GM12878 (cell line): ENCODE measurements around the gene OSBPL5. TPM values are rescaled to one million over a fixed set of nuclear protein-coding genes. Genes with fewer than 3 reads are reported as not detected.

Experiments used
- ATAC-seq: fragments of 200-7000 bp; cut with Tn5 transposase; 3 replicates; pipeline ENCODE4 v1.9.1; 2020; ENCODE audit warnings: mild to moderate bottlenecking, moderate library complexity
- BruUV-seq: library from RNA; stranded (reverse); fragments of 400-500 nt; replicated peaks from 2 replicates; lab custom pipeline; 2021; lab: Mats Ljungman, UMichigan
- CTCF ChIA-PET: fragments of 300-600 bp; sonication (Branson Sonifier 250); formaldehyde crosslinking; extraction: SDS; loops from one replicate; lab custom pipeline; 2021; ENCODE audit warnings: inconsistent platforms; lab: Yijun Ruan, JAX
- POLR2A ChIA-PET: fragments of 350-600 bp; formaldehyde crosslinking; extraction: SDS; loops from one replicate; lab custom pipeline; 2021; ENCODE audit warnings: inconsistent platforms; lab: Charles Lee
- RAD21 ChIA-PET: fragments of 300-600 bp; sonication (Branson Sonifier 250); formaldehyde crosslinking; loops from one replicate; lab custom pipeline; 2023; ENCODE audit warnings: antibody characterized with exemption; ENCODE audit not compliant: unreplicated experiment; lab: Charles Lee
- SMC1A ChIA-PET: fragments of 300-600 bp; sonication (Branson Sonifier 250); formaldehyde crosslinking; loops from one replicate; lab custom pipeline; 2023; ENCODE audit not compliant: unreplicated experiment, uncharacterized antibody; lab: Charles Lee
- DNase-seq: peaks from one replicate; pipeline ENCODE4 v3.0.0-alpha.2; 2011; ENCODE audit warnings: low read depth, low spot score
- FAIRE-seq: peaks from 3 replicates; lab custom pipeline; 2011; peaks lifted over from hg19 to GRCh38; lab: Jason Lieb, UNC
- H2AFZ ChIP-seq: 2 replicates; pipeline ENCODE4 v1.6.0; 2011; ENCODE audit warnings: low read depth, low read length, control low read depth; ENCODE audit not compliant: control insufficient read depth
- H3K27ac ChIP-seq: 2 replicates; pipeline ENCODE4 v1.5.1; 2011; ENCODE audit warnings: control low read depth; ENCODE audit not compliant: control insufficient read depth, insufficient read depth
- H3K27me3 ChIP-seq, 2 experiments: replicated peaks in 1 of 2; 2 replicates each; pipeline versions ENCODE4 v1.6.0 to v1.6.1; 2011; ENCODE audit warnings: low read length in 1 of 2; ENCODE audit not compliant: control insufficient read depth in 2 of 2, insufficient read depth in 2 of 2
- H3K36me3 ChIP-seq, 2 experiments: 2 replicates each; pipeline ENCODE4 v1.5.1; 2011; ENCODE audit warnings: low read length in 1 of 2; ENCODE audit not compliant: control insufficient read depth in 2 of 2, insufficient read depth in 2 of 2
- H3K4me1 ChIP-seq: 2 replicates; pipeline ENCODE4 v1.6.1; 2011; ENCODE audit warnings: mild to moderate bottlenecking, low read length, moderate library complexity, mixed read lengths; ENCODE audit not compliant: control insufficient read depth, insufficient read depth
- H3K4me2 ChIP-seq: 2 replicates; pipeline ENCODE4 v1.6.0; 2011; ENCODE audit warnings: control low read depth; ENCODE audit not compliant: control insufficient read depth, insufficient read depth
- H3K4me3 ChIP-seq: fragments of 200-600 bp; sonication (generic); 2 replicates; pipeline ENCODE4 v1.5.1; 2016
- H3K79me2 ChIP-seq: 2 replicates; pipeline ENCODE4 v1.6.0; 2011; ENCODE audit warnings: low read length; ENCODE audit not compliant: control insufficient read depth, insufficient read depth
- H3K9ac ChIP-seq: 2 replicates; pipeline ENCODE4 v1.8.0; 2011; ENCODE audit warnings: low read length, control low read depth, mixed read lengths; ENCODE audit not compliant: control insufficient read depth, insufficient read depth
- H3K9me3 ChIP-seq: replicated peaks from 3 replicates; pipeline ENCODE4 v1.5.1; 2011; ENCODE audit warnings: mild to moderate bottlenecking, low read length; ENCODE audit not compliant: control insufficient read depth, insufficient read depth
- H4K20me1 ChIP-seq: 2 replicates; pipeline ENCODE4 v1.6.0; 2011; ENCODE audit not compliant: control insufficient read depth, insufficient read depth
- CHD4 ChIP-seq: fragments of 200-600 bp; sonication (generic); IDR thresholded peaks from 2 replicates; pipeline ENCODE4 v1.6.1; 2016; ENCODE audit warnings: mild to moderate bottlenecking
- DPF2 ChIP-seq: fragments of 450-650 bp; IDR thresholded peaks from 2 replicates; pipeline ENCODE4 v1.6.1; 2017; ENCODE audit warnings: mild to moderate bottlenecking
- NBN ChIP-seq: fragments of 450-650 bp; IDR thresholded peaks from 2 replicates; pipeline ENCODE4 v1.6.1; 2016
- NR2F1 ChIP-seq: fragments of 450-650 bp; conservative IDR thresholded peaks from 2 replicates; pipeline ENCODE4 v1.6.1; 2017; ENCODE audit warnings: mild to moderate bottlenecking
- RUNX3 ChIP-seq: IDR thresholded peaks from 2 replicates; pipeline ENCODE4 v1.6.1; 2012; ENCODE audit warnings: low read length, inconsistent platforms
- SMC3 ChIP-seq: IDR thresholded peaks from 2 replicates; pipeline ENCODE4 v1.6.1; 2011; ENCODE audit warnings: low read length, improper control_type of control experiment, borderline replicate concordance
- STAT1 ChIP-seq: fragments of 450-650 bp; conservative IDR thresholded peaks from 2 replicates; pipeline ENCODE4 v1.6.1; 2014; ENCODE audit warnings: antibody characterized with exemption, mild to moderate bottlenecking
- STAT3 ChIP-seq: IDR thresholded peaks from 2 replicates; pipeline ENCODE4 v1.6.1; 2011; ENCODE audit warnings: low read depth, low read length, improper control_type of control experiment
- SUPT20H ChIP-seq: IDR thresholded peaks from 2 replicates; pipeline ENCODE4 v1.6.1; 2011; ENCODE audit warnings: low read depth, mild to moderate bottlenecking, low read length, moderate library complexity, borderline replicate concordance; ENCODE audit not compliant: control insufficient read depth
- YY1 ChIP-seq: IDR thresholded peaks from 2 replicates; pipeline ENCODE4 v1.6.1; 2011; ENCODE audit warnings: low read depth, mild to moderate bottlenecking, low read length
- ZNF207 ChIP-seq: fragments of 450-650 bp; IDR thresholded peaks from 2 replicates; pipeline ENCODE4 v1.6.1; 2014; ENCODE audit warnings: antibody characterized with exemption, mild to moderate bottlenecking, borderline replicate concordance
- ZNF384 ChIP-seq: IDR thresholded peaks from 2 replicates; pipeline ENCODE4 v1.6.1; 2012; ENCODE audit warnings: low read depth, mild to moderate bottlenecking, low read length, improper control_type of control experiment, borderline replicate concordance
- WGBS: methylation state at CpG from one replicate; pipeline ENCODE4 v1.1.6; 2016; ENCODE audit warnings: low lambda C conversion rate; ENCODE audit not compliant: insufficient replicate concordance, insufficient coverage; ENCODE audit errors: missing lambda C conversion rate; 5-methylcytosine and 5-hydroxymethylcytosine counted together
- in situ Hi-C: fragments of 300-500 bp; cut with MboI; formaldehyde crosslinking; loops from 9 replicates; pipeline ENCODE4 v1.14.3; 2018; ENCODE audit warnings: mixed read lengths
- intact Hi-C: fragments of 100-400 bp; cut with micrococcal nuclease; formaldehyde crosslinking; loops from one replicate; pipeline ENCODE4 v1.14.2; 2022; ENCODE audit not compliant: unreplicated experiment
- polyA plus RNA-seq, 11 experiments: library from polyadenylated mRNA; depleted of rRNA in 4 of 11; unstranded in 6 of 11; stranded (reverse) in 5 of 11; fragments of >200 nt; fragmentation: Nextera tagmentation in 4 of 11; fragmentation: Illumina TruSeq in 1 of 11; extraction: Ambion mirVana in 4 of 11; extraction: Trizol in 1 of 11; gene quantifications; 1 replicate in 1 of 11; 2 replicates in 10 of 11; pipeline versions ENCODE4 v1.2.1 to v1.2.3, GENCODE V29; 2011 to 2016; ENCODE audit warnings: inconsistent platforms in 2 of 11, missing spikeins in 2 of 11, low read depth in 1 of 11
- total RNA-seq, 4 experiments: library from RNA; depleted of rRNA in 3 of 4; stranded (reverse); fragments of >200 nt in 3 of 4; fragmentation: Illumina TruSeq in 1 of 4; extraction: Trizol in 1 of 4; gene quantifications; 2 replicates each; pipeline versions ENCODE4 v1.2.1 to v1.2.3, GENCODE V29; 2013 to 2021
- TF ChIP-seq, protein P1 (sequence below): fragments of 450-650 bp; IDR thresholded peaks from 2 replicates; pipeline ENCODE4 v1.6.1; 2017; ENCODE audit warnings: mild to moderate bottlenecking, moderate library complexity

OSBPL5 gene
- total and polyA plus RNA-seq, 10 of the 15 experiments (the other 5 are each of a cell fraction or from before 2014, with no cell fraction given): not detected

DNA sequence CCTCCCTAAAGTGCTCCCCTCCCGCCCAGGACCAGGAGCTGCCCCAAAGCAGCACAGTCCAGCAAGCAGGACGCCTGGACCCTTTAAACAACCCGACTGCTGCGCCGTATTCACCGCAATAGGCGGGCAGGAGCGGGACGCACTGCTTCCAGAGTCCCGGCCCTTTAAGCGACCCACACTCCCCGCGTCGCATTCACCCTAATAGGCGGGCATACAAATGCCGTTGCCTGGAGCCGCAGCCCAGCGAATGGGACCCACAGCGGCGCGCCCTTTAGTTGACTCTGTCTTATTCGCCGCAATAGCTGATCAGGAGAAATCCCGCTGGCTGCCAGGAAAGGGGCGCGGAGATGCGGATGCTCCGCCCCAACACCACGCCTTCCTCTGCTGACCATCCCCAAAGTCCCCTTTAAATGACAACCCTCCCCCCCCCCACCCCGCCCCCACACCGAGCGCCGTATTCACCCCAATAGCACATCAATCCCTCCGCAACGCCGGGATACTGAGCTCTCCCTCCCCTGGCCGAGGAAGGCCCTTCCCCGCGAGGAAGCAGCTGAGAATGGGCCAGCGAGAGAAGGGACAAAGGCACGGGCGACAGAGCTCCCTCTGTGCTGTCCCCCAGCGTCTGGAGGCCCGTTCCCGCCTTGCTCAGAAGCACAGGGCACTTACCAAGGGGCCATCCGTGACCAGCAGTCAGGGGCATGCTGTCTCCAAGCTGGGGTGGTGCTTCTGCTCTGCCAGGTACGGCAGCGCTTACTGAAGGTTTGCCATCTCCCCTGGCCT, 4.7 kb downstream of the OSBPL5 start:
- SMC1A ChIA-PET: no interaction called here
- ATAC-seq: peak; percentile 16; the same call in 1 of the 3 replicates
- in situ Hi-C loops: no loop called here
- POLR2A ChIA-PET: no interaction called here
- no peaks in the 10 kb centered on the region for H3K36me3 ChIP-seq
- RAD21 ChIA-PET: no interaction called here
- no peak overlapping the region for H3K4me2 ChIP-seq
- no peak overlapping the region for H3K27ac ChIP-seq
- CTCF ChIA-PET: no interaction called here
- BruUV-seq: no TSS peak
- H3K79me2 ChIP-seq: no peaks in the 10 kb centered on the region
- WGBS: 22% methylated on average over 44 of the region's 48 CpGs
- H2AFZ ChIP-seq: no peak overlapping the region
- intact Hi-C loops: no loop called here
- no peak overlapping the region for H3K9ac ChIP-seq
- H3K27me3 ChIP-seq: peaks cover 8 to 10% of the 10 kb centered on the region in 2 experiments
- no peak for FAIRE-seq
- no peak for DNase-seq
- H4K20me1 ChIP-seq: no peaks in the 10 kb centered on the region
- no peaks in the 10 kb centered on the region for H3K4me1 ChIP-seq
- peak; percentile 38; the same call in 1 of the 2 replicates for TF ChIP-seq YY1
- no peak for TF ChIP-seq DPF2
- TF ChIP-seq, all 136 proteins: peak for 1
- Histone ChIP-seq H3K9me3 (no peaks in the 10 kb centered on the region), H3K4me3 (no peak overlapping the region)

GRCh38 chr11:3159296-3160190, 5.6 kb downstream of the OSBPL5 start:
- FAIRE-seq (no peak), DNase-seq (no peak), ATAC-seq (no peak)
- Histone ChIP-seq H3K27ac (no peak overlapping the region), H3K27me3 (peaks cover 7 to 8% of the 10 kb centered on the region in 2 experiments), H3K36me3 (no peaks in the 10 kb centered on the region), H3K9me3 (no peaks in the 10 kb centered on the region), H3K4me2 (no peak overlapping the region), H3K79me2 (no peaks in the 10 kb centered on the region), H3K9ac (no peak overlapping the region), H4K20me1 (no peaks in the 10 kb centered on the region), H3K4me1 (no peaks in the 10 kb centered on the region), H3K4me3 (no peak overlapping the region), H2AFZ (no peak overlapping the region)
- CTCF ChIA-PET: no interaction called here
- SMC1A ChIA-PET: no interaction called here
- 37% methylated on average over 14 of the region's 14 CpGs for WGBS
- BruUV-seq: no TSS peak
- intact Hi-C loops: no loop called here
- in situ Hi-C loops: no loop called here
- RAD21 ChIA-PET: no interaction called here
- POLR2A ChIA-PET: no interaction called here
- TF ChIP-seq, protein P1, sequence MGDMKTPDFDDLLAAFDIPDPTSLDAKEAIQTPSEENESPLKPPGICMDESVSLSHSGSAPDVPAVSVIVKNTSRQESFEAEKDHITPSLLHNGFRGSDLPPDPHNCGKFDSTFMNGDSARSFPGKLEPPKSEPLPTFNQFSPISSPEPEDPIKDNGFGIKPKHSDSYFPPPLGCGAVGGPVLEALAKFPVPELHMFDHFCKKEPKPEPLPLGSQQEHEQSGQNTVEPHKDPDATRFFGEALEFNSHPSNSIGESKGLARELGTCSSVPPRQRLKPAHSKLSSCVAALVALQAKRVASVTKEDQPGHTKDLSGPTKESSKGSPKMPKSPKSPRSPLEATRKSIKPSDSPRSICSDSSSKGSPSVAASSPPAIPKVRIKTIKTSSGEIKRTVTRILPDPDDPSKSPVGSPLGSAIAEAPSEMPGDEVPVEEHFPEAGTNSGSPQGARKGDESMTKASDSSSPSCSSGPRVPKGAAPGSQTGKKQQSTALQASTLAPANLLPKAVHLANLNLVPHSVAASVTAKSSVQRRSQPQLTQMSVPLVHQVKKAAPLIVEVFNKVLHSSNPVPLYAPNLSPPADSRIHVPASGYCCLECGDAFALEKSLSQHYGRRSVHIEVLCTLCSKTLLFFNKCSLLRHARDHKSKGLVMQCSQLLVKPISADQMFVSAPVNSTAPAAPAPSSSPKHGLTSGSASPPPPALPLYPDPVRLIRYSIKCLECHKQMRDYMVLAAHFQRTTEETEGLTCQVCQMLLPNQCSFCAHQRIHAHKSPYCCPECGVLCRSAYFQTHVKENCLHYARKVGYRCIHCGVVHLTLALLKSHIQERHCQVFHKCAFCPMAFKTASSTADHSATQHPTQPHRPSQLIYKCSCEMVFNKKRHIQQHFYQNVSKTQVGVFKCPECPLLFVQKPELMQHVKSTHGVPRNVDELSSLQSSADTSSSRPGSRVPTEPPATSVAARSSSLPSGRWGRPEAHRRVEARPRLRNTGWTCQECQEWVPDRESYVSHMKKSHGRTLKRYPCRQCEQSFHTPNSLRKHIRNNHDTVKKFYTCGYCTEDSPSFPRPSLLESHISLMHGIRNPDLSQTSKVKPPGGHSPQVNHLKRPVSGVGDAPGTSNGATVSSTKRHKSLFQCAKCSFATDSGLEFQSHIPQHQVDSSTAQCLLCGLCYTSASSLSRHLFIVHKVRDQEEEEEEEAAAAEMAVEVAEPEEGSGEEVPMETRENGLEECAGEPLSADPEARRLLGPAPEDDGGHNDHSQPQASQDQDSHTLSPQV: no peak
- no peak for TF ChIP-seq CHD4
- no peak for TF ChIP-seq SMC3
- TF ChIP-seq NBN: no peak
- TF ChIP-seq SUPT20H: no peak
- no peak for TF ChIP-seq STAT1
- TF ChIP-seq ZNF384: no peak
- no peak for TF ChIP-seq ZNF207
- TF ChIP-seq NR2F1: no peak
- TF ChIP-seq STAT3: no peak
- no peak for TF ChIP-seq RUNX3
